Activated CD4-positive, alpha-beta T cell treated with anti-CD3 and anti-CD28 coated beads, Interleukin-2, amount 50 U/mL, for 48 hours (primary cell): ENCODE measurements around the gene LIN54.
"Not testable (repeated sequence)": the region's sequence is repeated elsewhere in the genome, so short reads cannot be mapped to it uniquely, and the experiment has no call there.

Experiments used
- DNase-seq, 2 experiments: peaks; one replicate each; pipeline ENCODE4 v3.0.0-alpha.2; 2020

The LIN54 gene

DNA sequence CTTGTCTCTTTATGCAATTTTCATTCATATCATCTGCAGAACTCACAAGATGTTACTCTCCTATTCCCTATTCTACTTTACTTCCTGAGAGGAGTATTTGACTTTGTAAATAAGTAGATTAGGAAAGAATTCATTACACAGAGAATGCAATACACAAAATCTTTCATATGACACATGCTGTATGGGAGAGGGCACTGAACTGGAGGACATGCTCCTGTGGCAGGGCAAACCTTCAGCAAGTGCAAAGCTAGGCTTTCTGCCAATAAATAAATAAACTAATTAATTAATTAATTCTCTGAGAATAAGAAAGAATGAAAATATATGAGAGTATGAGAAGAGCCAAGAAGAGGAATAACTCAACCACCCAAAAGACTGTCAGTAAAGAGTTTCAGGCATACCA is 76.2 kb downstream of the LIN54 start:
- DNase-seq: no peak

DNA sequence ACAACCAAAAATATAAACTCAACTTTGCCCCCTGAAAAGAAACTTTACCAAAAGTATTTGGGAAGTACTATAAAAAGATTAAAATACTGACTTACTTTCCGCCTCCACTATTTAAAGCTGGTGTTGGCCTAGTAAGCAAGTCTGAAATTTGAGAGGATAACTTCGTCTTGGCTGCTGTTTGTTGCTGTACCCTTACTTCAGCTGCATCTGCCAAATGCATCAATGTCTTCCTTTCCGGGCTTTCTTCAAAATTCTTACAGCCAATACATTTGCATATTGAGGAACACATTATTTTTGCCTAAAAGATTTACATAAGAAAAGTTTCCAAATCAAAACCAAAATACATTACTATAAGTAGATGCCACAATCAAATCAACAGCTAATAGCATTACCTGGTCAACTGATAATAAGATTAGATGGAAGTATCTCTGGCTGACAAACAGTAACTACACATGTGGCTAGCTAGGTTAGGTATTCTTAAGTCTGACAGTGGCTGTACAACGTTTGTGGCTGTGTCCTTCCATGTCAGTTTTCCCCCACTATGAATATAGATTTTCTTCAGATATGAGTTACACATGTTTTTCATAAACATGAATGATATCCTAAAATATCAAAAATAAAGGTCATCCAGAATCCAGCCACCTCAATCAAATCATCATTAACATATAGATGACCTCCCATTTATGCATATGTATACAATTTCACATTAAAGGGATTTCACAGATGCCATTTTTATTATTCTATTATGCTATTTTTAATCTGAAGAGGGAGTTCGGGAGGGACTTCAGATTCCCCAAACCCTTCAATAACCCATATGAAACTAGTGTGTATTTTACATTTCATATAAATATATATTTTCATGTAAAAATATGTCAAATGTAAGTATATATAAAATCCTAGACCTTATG is 79.5 kb downstream of the LIN54 start:
- DNase-seq: no peak

- no peak for DNase-seq
Observed at GRCh38 chr4:82921795-82922194, 88.8 kb downstream of the LIN54 start.

- DNase-seq: no peak
Observed at GRCh38 chr4:82919386-82919785, 91.2 kb downstream of the LIN54 start.

DNA sequence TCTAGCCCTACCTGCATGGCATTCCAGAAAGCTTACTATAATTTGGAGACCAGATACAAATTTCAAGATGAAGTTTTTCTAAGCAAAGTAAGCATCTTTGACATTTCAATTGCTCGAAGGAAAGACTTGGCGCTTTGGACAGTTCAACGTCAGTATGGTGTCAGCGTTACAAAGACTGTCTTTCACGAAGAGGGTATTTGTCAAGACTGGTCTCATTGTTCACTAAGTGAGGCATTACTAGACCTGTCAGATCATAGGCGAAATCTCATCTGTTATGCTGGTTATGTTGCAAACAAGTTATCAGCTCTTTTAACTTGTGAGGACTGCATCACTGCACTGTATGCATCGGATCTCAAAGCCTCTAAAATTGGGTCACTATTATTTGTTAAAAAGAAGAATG is 92.5 kb downstream of the LIN54 start:
- no peak for DNase-seq

- DNase-seq: not testable (repeated sequence)
Observed at GRCh38 chr4:82913968-82914367, 96.7 kb downstream of the LIN54 start.

GRCh38 chr4:82913305-82913704 is 97.3 kb downstream of the LIN54 start:
- no peak for DNase-seq

- no peak for DNase-seq
Observed at GRCh38 chr4:82909326-82909725, 101.3 kb downstream of the LIN54 start.

DNA sequence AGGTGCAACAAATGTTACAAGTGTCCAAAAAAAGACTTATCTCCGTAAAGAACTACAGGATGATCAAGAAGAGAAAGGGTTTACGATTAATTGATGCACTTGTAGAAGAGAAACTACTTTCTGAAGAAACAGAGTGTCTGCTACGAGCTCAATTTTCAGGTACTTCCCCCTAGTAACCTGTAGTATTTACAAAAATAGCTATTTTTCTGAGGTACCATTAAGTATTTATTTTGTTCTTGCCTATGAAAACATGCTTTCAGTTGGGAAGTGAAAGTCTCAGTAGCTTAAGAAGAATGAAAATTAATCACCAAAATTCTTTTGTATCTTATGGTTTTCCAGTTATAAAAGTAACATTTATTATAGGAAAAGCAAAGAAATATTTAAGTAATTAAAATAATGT is 104.2 kb downstream of the LIN54 start:
- DNase-seq: no peak

GRCh38 chr4:82905205-82905604 is 105.4 kb downstream of the LIN54 start:
- peak in 1 of 2 experiments; percentile 35 for DNase-seq

- DNase-seq: no peak
Observed at GRCh38 chr4:82903737-82904136, 106.9 kb downstream of the LIN54 start.

DNA sequence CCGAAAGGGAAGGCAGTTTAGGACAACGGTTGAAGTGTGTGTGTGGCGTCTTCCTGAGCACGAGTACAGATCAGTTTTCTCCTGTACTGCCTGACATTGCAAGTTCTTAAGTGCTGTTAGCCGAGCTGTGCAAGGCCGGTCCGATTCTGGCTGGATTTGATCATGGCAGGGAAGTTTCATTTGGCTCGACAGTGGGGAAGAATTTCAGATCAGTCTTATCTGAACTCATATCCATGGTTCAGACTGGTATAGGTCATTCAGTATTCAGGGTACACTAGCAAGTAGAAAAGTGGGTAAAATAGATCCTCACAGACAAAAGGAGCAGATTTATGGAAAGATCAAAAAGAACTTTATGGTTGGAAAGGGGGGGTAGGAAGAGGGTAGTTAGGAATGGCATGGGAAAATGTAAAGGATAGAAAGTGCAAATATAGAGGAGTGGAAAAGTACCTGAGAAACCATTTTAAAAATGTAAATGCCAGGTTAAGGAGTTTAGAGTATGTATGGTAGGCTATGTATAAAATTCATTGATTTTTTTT is 109.4 kb downstream of the LIN54 start:
- no peak for DNase-seq

GRCh38 chr4:82900411-82901182 is 110.0 kb downstream of the LIN54 start, which contains the start of gene THAP9:
Gene THAP9, plus strand, starts transcription at chr4:82900735. Its CDS starts 68 bp downstream, at chr4:82900803.
- DNase-seq: peak; percentile 96 to 98

- no peak for DNase-seq
Observed at GRCh38 chr4:82900066-82900410, 110.6 kb downstream of the LIN54 start.

GRCh38 chr4:82899374-82900065 is 111.1 kb downstream of the LIN54 start:
- no peak for DNase-seq

- DNase-seq: no peak
Observed at GRCh38 chr4:82898322-82899243, 112.0 kb downstream of the LIN54 start.

DNA sequence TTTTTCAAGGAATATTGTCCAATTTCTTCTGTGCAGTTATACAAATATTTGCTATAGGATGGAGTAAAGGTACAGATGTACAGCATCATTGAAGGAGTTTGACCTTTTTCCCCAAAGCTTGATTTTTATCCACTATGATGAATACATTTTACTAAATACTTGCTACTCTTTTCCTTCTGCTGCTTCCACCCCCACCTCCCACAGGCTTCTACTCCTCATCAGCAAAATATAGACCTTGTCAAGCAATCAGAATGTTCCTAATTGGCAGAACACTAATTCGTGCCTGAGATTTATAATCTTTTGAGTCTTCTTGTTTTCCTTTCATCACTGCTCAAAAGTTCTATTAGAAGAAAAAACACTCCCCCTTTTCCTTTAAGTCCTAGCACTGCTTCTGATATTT is 113.9 kb downstream of the LIN54 start:
- DNase-seq: no peak

DNA sequence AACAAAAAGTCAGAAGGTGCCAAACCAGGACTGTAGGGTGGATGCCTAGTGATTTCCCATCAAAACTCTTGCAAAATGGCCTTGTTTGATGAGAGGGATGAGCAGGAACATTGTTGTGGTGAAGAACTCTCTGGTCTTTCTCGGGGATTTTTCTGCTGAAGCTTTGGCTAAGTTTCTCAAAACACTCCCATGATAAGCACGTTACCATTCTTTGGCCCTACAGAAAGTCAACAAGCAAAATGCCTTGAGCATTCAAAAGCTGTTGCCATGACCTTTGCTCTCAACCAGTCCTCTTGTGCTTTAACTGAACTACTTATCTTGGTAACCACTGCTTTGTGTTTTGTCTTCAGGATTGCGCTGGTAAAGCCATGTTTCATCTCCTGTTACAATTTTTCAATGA is 116.7 kb downstream of the LIN54 start:
- no peak for DNase-seq

DNA sequence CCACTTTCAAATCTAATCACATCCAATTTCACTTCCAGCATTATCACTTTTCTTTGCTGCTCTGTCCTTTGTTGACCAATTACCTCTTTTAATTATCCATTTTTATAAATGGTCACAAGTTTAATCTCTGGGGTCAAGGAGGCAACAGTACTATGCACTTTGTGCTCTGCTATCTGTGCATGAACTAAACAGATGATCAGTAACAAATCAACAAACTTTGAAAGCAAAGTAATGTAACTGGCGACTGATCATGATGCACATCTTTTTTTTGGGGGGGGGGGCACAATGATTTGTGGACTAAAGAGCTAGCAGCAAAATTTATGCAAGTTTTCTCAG is 118.2 kb downstream of the LIN54 start:
- DNase-seq: no peak

DNA sequence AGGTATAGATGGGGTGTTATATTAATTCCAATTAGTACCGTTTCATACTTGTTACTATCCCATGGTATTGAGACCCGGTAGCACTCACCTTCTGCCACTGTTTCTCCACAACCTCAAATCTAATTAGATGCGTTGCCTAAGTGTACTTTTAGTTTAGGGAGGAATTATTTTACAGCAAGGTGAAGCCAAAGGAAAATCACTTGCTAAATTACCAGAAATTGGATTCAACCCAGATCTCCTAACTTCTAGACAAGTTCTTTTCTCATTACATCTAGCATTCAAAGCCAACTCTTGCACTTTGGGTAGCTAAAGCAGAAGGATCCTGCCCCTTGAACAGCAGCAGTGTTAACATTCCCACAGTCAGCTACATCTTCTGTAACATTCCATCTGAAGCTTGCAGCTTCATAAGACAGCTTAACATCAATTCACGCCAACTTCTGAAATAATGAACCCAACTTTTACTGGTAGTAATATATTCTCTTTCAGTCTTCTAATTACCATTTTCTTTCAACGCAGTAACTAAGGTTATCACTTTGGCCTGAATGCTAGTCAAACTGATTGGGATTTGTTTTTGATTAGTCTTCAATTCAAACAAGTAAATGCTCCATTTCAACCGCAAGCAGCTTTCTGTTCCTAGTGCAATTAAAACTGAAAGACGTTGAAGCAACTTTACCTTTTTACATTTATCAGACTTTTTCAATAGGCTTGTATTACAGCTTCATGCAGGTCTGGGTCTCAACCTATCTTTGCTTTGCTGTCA is 118.7 kb downstream of the LIN54 start:
- DNase-seq: no peak
